ENCODE results near the gene DENND5A. TPM values are rescaled to one million over a fixed set of nuclear protein-coding genes. Genes with fewer than 3 reads are reported as not detected.
"Not testable (repeated sequence)": the region's sequence is repeated elsewhere in the genome, so short reads cannot be mapped to it uniquely, and the experiment has no call there.

Gene DENND5A
- total RNA-seq, 2 experiments from 2014 or later, result 40.6 to 44.3 TPM

DNA sequence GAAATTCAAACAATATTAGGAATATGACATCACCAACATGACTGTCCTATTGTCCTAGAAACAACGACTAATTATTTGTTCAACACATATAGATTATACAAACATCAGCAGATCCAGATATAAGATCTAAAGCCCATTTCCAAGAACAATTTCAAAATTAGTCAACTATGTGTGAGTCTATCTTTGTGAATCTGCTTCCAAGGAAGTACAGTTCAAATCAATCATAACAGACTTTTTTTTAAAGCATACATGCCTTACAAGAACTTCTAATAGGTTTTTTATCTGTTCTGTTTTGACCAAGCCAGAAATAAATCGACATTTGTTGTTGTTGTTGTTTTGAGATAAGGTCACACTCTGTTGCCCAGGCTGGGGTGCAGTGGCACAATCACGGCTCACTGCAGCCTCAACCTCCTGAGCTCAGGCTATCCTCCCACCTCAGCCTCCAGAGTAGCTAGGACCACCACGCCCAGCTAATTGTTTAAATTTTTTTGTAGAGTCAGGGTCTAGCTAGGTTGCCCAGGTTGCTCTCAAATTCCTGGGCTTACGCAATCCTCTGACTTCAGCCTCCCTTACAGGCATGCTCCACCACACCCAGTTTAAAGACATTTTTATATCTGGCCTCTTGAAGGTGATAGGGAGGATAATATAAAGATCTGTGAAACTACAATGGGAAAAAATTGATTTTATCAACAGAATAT is 54.8 kb downstream of the DENND5A start:
- ATAC-seq, result peak; percentile 14
- H3K9me3 Mint-ChIP-seq, result no peaks in the 10 kb centered on the region

DNA sequence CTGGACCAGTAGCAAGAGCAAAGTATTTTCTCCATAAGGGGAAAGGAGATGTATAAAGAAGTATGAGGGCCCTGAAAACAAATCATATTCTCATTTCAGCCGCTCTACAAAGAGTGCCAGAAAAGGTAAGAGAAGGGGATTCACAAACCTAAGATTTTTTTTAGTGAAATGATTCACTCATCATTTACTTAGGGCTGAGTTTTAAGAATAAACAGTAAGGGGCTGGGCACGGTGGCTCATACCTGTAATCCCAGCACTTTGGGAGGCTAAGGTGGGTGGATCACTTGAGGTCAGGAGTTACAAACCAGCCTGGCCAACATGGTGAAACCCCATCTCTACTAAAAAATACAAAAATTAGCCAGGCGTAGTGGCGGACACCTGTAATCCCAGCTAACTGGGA is 55.5 kb downstream of the DENND5A start:
- H3K36me3 Mint-ChIP-seq (ENCODE audit: low read depth); H3K4me3 Mint-ChIP-seq; H3K9me3 Mint-ChIP-seq; H3K27me3 Mint-ChIP-seq: not testable (repeated sequence)
- DNase-seq (peak; percentile 48), ATAC-seq (peak; percentile 57)
- POLR2A ChIA-PET, result interaction anchor here (1.2 kb wide), 2 partner anchors 33 to 55 kb away, joined by 3 to 4 read pairs; no protein-coding TSS in a partner anchor
- Mint-ChIP-seq H3K4me1 (ENCODE audit: low read depth) (peaks cover 56% of the 10 kb centered on the region), H3K27ac (peak overlapping the region; percentile 29)
- intact Hi-C loops (cut with micrococcal nuclease), result loop anchor here (5.0 kb wide), 2 partner anchors 43 to 53 kb away; no protein-coding TSS in a partner anchor
- CTCF ChIA-PET, result interaction anchor here (0.7 to 1.3 kb wide), 4 partner anchors 9 to 52 kb away, joined by 3 to 5 read pairs (median 3); no protein-coding TSS in a partner anchor

More for the DNA sequence above, 54.8 kb downstream of the DENND5A start:
- H3K27ac Mint-ChIP-seq, result peak overlapping the region; percentile 46
- H3K4me1 Mint-ChIP-seq (ENCODE audit: low read depth), result peaks cover 63% of the 10 kb centered on the region
- H3K4me3 Mint-ChIP-seq, result no peak overlapping the region
- DNase-seq, result no peak
- no peaks in the 10 kb centered on the region for H3K27me3 Mint-ChIP-seq
- peaks cover 2% of the 10 kb centered on the region for H3K36me3 Mint-ChIP-seq (ENCODE audit: low read depth)
- ChIA-PET CTCF (interaction anchor here (0.9 to 1.3 kb wide), 5 partner anchors 8 to 127 kb away, joined by 3 to 4 read pairs (median 3); no protein-coding TSS in a partner anchor), POLR2A (no interaction called here)
- TF ChIP-seq, protein P1, sequence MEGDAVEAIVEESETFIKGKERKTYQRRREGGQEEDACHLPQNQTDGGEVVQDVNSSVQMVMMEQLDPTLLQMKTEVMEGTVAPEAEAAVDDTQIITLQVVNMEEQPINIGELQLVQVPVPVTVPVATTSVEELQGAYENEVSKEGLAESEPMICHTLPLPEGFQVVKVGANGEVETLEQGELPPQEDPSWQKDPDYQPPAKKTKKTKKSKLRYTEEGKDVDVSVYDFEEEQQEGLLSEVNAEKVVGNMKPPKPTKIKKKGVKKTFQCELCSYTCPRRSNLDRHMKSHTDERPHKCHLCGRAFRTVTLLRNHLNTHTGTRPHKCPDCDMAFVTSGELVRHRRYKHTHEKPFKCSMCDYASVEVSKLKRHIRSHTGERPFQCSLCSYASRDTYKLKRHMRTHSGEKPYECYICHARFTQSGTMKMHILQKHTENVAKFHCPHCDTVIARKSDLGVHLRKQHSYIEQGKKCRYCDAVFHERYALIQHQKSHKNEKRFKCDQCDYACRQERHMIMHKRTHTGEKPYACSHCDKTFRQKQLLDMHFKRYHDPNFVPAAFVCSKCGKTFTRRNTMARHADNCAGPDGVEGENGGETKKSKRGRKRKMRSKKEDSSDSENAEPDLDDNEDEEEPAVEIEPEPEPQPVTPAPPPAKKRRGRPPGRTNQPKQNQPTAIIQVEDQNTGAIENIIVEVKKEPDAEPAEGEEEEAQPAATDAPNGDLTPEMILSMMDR (IDR thresholded peaks at IDR 0.05), result no peak
- intact Hi-C loops (cut with micrococcal nuclease), result loop anchor here (5.0 kb wide), 1 partner anchor 42 kb away; no protein-coding TSS in a partner anchor

DNA sequence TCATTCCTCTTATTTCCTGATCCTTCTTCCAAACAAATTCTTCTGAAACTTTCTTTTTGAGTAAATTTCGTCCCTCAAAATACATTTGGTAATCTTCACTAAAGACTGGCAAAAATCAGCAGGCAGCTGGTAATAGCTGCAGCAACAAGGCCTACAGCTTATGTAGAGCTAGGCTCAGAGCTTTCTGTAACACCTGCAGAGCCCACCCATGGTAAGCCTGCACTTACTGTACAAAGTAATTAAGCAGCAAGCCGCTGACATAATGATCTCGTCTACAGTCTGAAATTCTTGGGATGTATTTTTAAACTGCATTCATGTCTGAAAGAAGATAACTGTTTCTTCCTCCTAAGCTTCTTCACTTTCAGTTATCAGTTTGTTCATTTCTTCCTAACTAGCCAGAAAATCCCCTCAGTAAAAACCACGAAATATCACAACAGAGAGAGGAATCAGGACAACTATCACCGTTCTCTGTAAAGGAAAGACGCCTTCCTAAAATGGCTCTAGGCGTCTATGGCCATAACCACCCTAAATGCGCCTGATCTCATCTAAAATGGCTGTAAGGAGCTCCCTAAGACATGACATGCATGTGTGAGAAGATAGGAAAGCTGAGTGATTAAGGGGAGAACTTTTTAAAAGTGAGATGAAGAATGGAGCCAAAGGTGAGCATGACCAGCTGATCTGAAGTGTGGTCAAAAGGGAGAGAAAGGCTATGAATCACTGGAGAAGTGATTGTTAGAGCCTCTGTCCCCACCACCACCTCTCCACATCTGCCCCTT is 56.2 kb downstream of the DENND5A start:
- intact Hi-C loops (cut with micrococcal nuclease), result loop anchor here (5.0 kb wide), 1 partner anchor 53 kb away; no protein-coding TSS in a partner anchor
- no peak overlapping the region for H3K4me3 Mint-ChIP-seq
- peaks cover 54% of the 10 kb centered on the region for H3K4me1 Mint-ChIP-seq (ENCODE audit: low read depth)

DNA sequence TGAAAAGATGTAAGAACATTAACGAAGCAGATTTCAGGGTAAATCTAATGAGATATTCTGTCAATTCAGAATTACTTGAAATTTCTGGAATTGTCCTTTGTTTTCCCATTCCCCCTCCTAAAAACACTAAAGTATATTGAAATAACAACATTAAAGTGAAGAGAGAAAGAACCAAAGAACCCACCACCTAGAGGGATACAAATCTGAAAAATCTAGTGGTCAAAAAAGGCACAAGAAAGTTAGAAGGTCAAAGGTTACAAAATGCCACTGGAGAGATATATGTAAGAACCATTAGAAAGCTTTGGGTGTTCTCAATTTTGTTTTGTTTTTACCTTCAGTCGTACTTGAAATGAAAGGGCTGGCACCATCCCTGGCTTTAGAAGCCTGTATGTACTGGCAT is 57.9 kb downstream of the DENND5A start:
- no peaks in the 10 kb centered on the region for H3K27me3 Mint-ChIP-seq
- H3K4me3 Mint-ChIP-seq, result no peak overlapping the region
- CTCF ChIA-PET, result no interaction called here
- peaks cover 65% of the 10 kb centered on the region for H3K4me1 Mint-ChIP-seq (ENCODE audit: low read depth)
- no peaks in the 10 kb centered on the region for H3K9me3 Mint-ChIP-seq
- intact Hi-C loops (cut with micrococcal nuclease), result loop anchor here (5.0 kb wide), 1 partner anchor 55 kb away; no protein-coding TSS in a partner anchor
- no peak for DNase-seq
- H3K27ac Mint-ChIP-seq, result no peak overlapping the region
- TF ChIP-seq, protein P1 (IDR thresholded peaks at IDR 0.05), result no peak
- no peak for ATAC-seq
- peaks cover 7% of the 10 kb centered on the region for H3K36me3 Mint-ChIP-seq (ENCODE audit: low read depth)
- POLR2A ChIA-PET, result interaction anchor here (0.6 kb wide), 1 partner anchor 92 kb away, joined by 3 read pairs; no protein-coding TSS in a partner anchor

More for the DNA sequence above, 56.2 kb downstream of the DENND5A start:
- peak; percentile 60 for ATAC-seq
- Mint-ChIP-seq H3K9me3 (no peaks in the 10 kb centered on the region), H3K36me3 (ENCODE audit: low read depth) (peaks cover 2% of the 10 kb centered on the region), H3K27me3 (no peaks in the 10 kb centered on the region), H3K27ac (peak overlapping the region; percentile 29)
- peak; percentile 30 for DNase-seq
- POLR2A ChIA-PET, result interaction anchor here (0.5 to 1.2 kb wide), 4 partner anchors 33 to 137 kb away, joined by 3 to 4 read pairs (median 3); no protein-coding TSS in a partner anchor
- CTCF ChIA-PET, result interaction anchor here (0.7 to 1.4 kb wide), 6 partner anchors 10 to 298 kb away, joined by 3 to 5 read pairs (median 4); no protein-coding TSS in a partner anchor
- TF ChIP-seq, protein P1 (IDR thresholded peaks at IDR 0.05), result no peak

DNA sequence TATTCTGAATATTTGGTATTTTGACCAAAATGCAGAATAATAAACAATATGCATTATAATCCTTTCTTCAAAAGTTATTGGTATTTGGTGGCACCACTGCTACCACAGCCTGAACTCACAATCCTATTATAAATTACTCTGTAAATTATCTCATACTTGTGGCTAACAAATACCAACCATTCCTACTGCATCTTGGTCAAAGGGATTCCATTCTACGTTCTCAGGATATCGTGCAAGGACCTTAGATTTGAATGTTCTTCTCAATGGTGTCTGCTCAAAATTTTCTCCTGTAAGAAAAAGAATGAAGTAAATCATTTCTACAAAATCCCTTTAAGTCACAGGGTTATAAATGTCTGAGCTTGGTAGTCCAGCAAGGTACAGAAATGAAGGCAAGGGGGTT is 58.7 kb downstream of the DENND5A start:
- Mint-ChIP-seq H3K36me3 (ENCODE audit: low read depth) (peaks cover 11% of the 10 kb centered on the region), H3K4me1 (ENCODE audit: low read depth) (peaks cover 66% of the 10 kb centered on the region), H3K27me3 (no peaks in the 10 kb centered on the region), H3K4me3 (no peak overlapping the region), H3K27ac (no peak overlapping the region), H3K9me3 (no peaks in the 10 kb centered on the region)
- TF ChIP-seq, protein P1 (IDR thresholded peaks at IDR 0.05), result no peak
- ChIA-PET POLR2A (no interaction called here), CTCF (interaction anchor here (0.7 kb wide), 1 partner anchor 9 kb away, joined by 3 read pairs; no protein-coding TSS in a partner anchor)
- DNase-seq (no peak), ATAC-seq (no peak)
- intact Hi-C loops (cut with micrococcal nuclease), result loop anchor here (5.0 kb wide), 1 partner anchor 56 kb away; no protein-coding TSS in a partner anchor

Measured in activated CD8-positive, alpha-beta T cell treated with anti-CD3 and anti-CD28 coated beads for 36 hours (primary cell).